HG02885 (cell line): ENCODE measurements around the gene ADAMTS14.

ENCODE experiments used
- ATAC-seq: cut with Tn5 transposase; IDR thresholded peaks from one replicate; pipeline ENCODE4 v1.9.1; 2021; ENCODE audit warnings: mild to moderate bottlenecking; ENCODE audit not compliant: unreplicated experiment, poor library complexity

The ADAMTS14 gene

DNA sequence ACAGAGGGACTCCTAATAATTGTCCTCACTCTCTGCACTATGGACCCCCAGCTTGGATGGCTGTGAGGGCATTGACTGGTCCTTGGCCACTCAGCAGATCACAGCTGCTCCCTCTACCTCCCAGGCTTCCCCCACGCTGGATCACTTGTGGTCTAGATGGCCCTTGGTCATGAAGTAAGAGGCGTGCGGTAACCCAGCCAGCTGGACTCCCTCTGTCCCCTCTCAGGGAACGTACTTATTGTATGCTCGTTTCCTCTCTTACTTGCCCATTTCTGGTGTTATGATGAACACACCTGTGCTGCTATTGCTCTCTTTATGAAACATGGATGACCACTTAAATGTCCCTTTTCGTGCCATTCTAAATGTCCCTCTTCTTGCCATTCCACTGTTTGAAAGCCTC is 19.3 kb downstream of the ADAMTS14 start:
- no peak for ATAC-seq

GRCh38 chr10:70692043-70692603 is 19.8 kb downstream of the ADAMTS14 start:
- ATAC-seq, result no peak

- no peak for ATAC-seq
Observed at GRCh38 chr10:70693619-70694335, 21.5 kb downstream of the ADAMTS14 start.

- no peak for ATAC-seq
Observed at GRCh38 chr10:70694418-70695141, 22.3 kb downstream of the ADAMTS14 start.

GRCh38 chr10:70695241-70696030 is 23.1 kb downstream of the ADAMTS14 start:
- ATAC-seq, result no peak

GRCh38 chr10:70698211-70698610 is 25.9 kb downstream of the ADAMTS14 start:
- ATAC-seq, result no peak

DNA sequence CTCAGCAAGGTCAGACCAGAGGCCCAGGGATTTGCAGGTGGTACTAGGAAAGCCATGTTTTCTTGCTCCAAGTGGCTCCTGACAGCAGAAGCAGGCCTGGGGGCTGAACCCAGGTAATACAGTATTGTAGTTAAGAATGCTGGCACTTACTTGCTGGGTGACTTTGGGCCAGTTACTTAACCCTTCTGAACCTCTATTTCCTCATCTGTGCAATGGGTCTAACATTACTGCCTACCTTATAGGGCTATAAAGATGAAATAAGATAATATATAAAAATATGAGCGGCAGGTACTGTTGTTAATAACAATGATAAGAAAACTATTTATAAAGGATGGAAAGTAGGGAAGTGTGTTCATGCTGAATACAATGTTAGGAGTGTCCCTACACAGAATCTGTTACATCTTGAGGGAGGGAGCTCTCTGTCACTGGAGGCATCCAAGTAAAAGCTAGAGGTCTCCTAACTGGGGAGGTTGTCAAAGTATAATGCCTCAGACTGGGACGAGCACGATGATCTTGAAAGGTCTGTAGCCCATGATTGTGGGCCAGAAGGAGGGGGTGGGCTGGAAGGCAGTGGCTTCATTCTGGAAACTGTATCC is 26.9 kb downstream of the ADAMTS14 start:
- no peak for ATAC-seq

DNA sequence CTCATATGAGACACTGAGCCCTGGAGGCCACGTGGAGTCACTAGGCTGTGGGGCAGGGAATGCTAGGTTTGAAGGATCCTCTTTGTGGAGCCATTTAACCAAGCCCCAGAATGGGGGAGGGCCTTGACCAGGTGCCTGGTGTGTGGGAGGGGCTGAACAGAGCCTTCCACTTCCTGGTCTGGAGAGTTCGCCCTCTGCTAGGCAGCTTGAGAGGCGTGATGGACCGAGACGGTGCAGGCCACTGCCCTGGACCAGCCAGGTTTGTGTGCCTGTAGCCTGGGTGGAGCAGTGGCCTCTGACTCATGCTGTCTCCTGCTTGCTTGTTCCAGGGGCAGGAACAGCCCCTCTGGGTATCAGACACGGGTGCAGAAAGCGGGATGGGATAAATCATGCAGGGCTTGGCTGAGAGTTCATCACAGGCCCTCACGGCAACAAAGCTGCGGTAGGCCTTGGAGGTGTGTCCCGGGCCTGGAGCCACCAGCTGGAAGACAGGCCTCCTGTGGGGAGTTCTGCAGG is 27.4 kb downstream of the ADAMTS14 start:
- no peak for ATAC-seq

DNA sequence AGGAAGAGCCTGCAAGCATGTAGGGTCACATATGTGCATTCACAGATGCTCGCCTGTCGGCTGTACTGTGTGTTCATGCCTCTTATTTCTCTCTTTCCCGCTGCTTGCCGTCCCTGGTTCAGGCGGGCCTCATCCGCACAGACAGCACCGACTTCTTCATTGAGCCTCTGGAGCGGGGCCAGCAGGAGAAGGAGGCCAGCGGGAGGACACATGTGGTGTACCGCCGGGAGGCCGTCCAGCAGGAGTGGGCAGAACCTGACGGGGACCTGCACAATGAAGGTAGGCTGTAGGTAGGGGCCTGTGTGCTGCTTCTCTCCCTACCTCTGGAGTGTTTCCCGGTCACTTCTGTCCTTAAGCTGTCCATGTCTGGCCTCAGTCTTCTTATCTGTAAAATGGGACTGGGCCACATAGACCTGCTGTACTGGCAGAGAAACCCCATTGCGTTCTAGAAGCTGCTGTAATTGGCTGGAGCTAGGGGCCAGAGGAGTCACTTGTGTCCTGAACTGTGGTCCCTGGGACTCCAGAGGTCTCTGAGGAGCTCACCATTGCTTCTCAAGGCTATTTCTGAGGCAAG is 30.0 kb downstream of the ADAMTS14 start:
- no peak for ATAC-seq

DNA sequence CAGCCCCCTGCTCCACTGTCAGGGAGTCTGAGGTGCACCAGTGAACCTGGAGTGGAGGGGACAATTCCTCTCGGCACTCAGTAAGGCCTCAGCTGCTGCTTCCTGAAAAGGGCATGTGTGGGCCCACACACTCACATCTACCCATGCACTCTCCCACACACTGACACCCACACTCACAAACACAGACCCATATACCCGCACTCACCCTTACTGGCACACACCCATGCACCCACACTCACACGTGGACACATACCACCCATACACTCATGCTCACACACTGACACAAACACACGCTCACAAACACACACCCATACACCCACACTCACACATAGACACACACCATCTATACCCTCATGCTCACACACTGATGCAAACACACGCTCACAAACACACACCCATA is 31.9 kb downstream of the ADAMTS14 start:
- ATAC-seq, result no peak

DNA sequence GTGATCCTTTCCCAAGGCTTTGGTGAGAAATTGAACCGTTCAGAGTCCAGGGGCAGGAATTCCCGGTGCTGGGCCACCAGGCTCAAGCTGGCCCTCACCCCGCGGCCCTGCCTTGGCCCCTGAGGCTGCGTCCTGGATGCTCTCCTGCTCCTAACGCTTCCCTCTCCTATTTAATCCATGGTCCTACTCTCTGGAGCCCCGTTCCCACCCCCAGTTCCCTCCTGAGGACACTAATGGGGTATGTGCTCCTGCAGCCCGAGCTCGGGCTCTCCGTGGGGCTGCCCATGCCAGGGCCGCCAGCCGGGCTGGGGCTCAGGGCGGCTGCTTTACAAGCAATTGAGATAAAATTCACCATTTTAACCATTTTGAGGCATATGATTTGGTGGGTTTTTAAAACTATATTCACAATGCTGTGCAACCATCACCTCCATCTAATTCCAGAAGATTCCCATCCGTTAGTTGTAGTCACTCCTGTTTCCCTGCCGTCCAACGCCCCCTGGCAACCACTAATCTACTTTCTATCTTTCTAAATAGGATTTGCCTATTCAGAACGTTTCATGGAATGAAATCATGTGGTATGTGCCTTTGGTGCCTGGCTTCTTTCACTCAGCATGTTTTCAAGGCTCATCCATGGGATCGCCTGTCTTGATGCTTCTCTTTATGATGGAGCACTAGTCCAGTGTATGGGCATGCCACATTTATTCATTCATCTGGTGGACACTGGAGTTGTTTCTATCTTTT is 33.0 kb downstream of the ADAMTS14 start:
- no peak for ATAC-seq

GRCh38 chr10:70711177-70711576 is 38.9 kb downstream of the ADAMTS14 start:
- ATAC-seq, result no peak

GRCh38 chr10:70711911-70712310 is 39.6 kb downstream of the ADAMTS14 start:
- ATAC-seq, result no peak

GRCh38 chr10:70714245-70714644 is 41.9 kb downstream of the ADAMTS14 start:
- ATAC-seq, result no peak

- no peak for ATAC-seq
Observed at GRCh38 chr10:70714951-70715350, 42.6 kb downstream of the ADAMTS14 start.

DNA sequence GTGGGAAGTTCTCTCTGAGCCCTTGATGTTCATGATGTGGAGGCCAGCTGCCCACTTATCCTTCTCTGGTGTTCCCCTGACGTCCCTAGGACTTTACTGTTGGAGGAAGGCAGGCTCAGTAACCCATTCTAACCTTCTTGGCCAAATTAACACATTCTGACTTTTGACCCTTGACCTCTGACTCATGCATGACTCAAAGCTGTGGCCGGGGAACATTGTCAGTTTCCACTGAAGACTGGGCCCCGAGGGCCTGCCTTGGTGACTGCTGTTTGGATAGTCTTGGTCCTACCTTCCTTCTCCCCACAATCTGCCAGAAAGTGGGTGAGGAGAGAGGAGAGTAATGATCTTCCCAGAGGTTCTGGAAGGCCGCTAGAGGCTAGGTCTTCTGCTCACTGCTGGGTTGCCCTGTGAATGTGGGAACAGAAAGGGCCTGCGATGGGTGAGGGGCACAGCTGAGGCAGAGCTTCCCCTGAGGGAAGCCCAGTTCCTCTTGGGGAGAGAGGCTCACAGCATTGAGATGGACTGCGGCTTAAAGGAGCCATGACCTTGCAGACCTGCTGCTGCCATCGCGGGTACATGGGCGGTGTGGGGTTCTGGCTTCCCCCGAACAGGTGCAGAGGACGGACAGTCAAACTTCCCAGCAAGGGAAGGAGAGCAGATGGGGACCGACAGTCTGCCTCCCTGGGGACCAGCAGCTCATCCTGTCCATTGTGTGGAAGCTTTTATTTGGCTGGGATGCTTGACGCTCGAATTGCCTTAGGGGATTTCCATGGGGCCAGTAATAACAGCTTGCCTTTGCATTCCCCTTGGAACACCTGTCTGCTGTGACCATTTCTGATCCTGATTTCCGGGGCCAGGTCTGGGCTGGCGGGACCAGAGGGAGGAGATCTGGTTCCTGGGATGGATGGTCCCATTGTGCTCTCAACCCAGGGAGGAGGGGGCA is 43.8 kb downstream of the ADAMTS14 start:
- no peak for ATAC-seq

DNA sequence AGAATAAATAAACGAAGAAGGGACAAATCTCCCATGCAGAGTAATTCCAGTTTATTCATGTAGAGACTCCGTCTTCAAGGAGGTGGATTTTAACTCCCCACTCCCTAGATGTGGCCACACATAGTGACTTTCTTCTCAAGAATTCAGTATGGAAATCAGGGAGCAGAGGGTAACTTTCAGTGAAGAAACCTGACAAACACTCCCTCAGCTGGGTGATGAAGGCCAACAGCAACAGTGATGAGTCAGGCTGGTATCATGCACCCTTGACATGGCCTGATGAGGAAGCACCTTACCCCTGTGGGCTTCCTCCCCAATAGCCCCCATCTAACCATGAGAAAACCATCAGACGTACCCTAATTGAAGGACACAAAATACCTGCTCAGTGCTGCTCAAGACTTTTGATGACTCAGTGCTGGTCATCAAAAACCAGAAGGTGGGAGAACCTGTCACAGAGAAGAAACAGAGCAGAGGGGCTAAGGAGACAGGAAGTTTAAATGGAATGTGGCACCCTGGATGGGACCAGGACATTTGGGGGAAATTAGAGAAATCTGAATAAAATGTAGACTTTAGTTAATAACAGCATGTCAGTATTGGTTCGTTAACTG is 50.6 kb downstream of the ADAMTS14 start:
- ATAC-seq, result no peak

DNA sequence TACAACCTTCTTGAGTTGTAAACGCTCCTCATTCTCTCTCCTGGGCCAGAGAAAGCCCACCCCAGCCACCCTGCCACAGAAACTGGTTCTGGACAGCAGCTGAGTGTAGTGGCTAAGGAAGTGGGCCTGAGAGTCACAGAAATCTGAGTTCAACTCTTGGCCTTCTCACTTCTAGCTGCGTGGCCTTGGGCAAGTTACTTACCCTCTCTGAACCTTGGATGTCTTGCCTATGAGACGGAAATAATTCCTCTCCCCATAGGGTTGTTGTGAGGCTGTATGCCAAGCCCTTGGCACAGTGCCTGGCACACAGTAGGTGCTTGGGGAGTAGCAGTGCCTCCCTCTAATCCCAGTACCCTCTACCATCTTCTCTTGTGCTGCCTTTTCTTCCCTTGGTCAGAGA is 51.5 kb downstream of the ADAMTS14 start:
- no peak for ATAC-seq
